ENCODE results near the gene TRUB2.

DNA sequence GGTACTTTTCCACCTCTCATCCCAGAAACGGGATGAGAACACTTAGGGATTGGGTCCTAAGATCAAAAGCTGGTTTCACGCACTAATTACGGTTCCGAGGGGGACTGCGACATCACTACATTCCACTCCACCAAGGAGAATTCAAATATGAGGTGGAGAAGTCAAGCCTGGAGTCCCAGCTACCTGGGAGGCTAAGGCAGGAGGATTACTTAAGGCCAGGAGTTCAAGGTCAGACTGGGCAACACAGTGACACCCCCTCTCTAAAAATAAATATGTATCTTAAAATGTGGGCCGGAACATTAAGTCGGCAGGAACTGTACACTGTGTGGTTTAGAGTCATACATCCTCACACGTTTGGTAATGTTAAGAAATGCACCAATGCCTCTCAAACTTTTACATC is 48.0 kb downstream of the TRUB2 start:
- TF ChIP-seq, protein P1, sequence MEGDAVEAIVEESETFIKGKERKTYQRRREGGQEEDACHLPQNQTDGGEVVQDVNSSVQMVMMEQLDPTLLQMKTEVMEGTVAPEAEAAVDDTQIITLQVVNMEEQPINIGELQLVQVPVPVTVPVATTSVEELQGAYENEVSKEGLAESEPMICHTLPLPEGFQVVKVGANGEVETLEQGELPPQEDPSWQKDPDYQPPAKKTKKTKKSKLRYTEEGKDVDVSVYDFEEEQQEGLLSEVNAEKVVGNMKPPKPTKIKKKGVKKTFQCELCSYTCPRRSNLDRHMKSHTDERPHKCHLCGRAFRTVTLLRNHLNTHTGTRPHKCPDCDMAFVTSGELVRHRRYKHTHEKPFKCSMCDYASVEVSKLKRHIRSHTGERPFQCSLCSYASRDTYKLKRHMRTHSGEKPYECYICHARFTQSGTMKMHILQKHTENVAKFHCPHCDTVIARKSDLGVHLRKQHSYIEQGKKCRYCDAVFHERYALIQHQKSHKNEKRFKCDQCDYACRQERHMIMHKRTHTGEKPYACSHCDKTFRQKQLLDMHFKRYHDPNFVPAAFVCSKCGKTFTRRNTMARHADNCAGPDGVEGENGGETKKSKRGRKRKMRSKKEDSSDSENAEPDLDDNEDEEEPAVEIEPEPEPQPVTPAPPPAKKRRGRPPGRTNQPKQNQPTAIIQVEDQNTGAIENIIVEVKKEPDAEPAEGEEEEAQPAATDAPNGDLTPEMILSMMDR (IDR thresholded peaks at IDR 0.05), result no peak
- TF ChIP-seq MYBL2 (CRISPR knock-in tag; IDR thresholded peaks at IDR 0.05), result no peak
